OCI-LY3 (cell line): ENCODE measurements around the gene PARD3.

ENCODE experiments used
- H2AFZ ChIP-seq: fragments of 200-600, 300-600 bp; shearing (Covaris generic); 2 replicates; pipeline ENCODE4 v1.6.0; 2014; ENCODE audit warnings: antibody characterized with exemption, low read depth, low read length
- H3K27ac ChIP-seq: fragments of 200-600, 300-600 bp; sonication (generic); 2 replicates; pipeline ENCODE4 v1.5.1; 2014; ENCODE audit warnings: mild to moderate bottlenecking, low read length, moderate library complexity, mixed read lengths
- H3K27me3 ChIP-seq: fragments of 200-600, 300-600 bp; sonication (generic); 2 replicates; pipeline ENCODE4 v1.6.1; 2014; ENCODE audit warnings: low read depth, low read length, mixed read lengths
- H3K36me3 ChIP-seq: fragments of 200-600, 300-600 bp; sonication (generic); replicated peaks from 2 replicates; pipeline ENCODE3; 2014; ENCODE audit warnings: low read depth, low read length, mixed read lengths
- H3K4me1 ChIP-seq: fragments of 300-600, 200-600 bp; sonication (generic); 2 replicates; pipeline ENCODE4 v1.6.1; 2014; ENCODE audit warnings: low read length, mixed read lengths
- H3K4me2 ChIP-seq: fragments of 200-600, 300-600 bp; sonication (generic); 2 replicates; pipeline ENCODE4 v1.6.1; 2014; ENCODE audit warnings: low read length, mixed read lengths
- H3K4me3 ChIP-seq: fragments of 300-600, 200-600 bp; sonication (generic); 2 replicates; pipeline ENCODE4 v1.5.1; 2014; ENCODE audit warnings: antibody characterized with exemption, mild to moderate bottlenecking, low read length, moderate library complexity
- H3K79me2 ChIP-seq: fragments of 300-600, 200-600 bp; shearing (Covaris generic); 2 replicates; pipeline ENCODE4 v1.6.1; 2014; ENCODE audit warnings: mild to moderate bottlenecking, low read length, mixed read lengths
- H3K9ac ChIP-seq: fragments of 300-600, 200-600 bp; shearing (Covaris generic); 2 replicates; pipeline ENCODE4 v1.6.0; 2014; ENCODE audit warnings: mild to moderate bottlenecking, low read length, moderate library complexity
- H3K9me3 ChIP-seq: fragments of 200-600, 300-600 bp; shearing (Covaris generic); 2 replicates; pipeline ENCODE4 v1.6.1; 2014; ENCODE audit warnings: low read length, mixed read lengths; ENCODE audit not compliant: insufficient read depth
- H4K20me1 ChIP-seq: fragments of 200-600, 300-600 bp; sonication (generic); 2 replicates; pipeline ENCODE4 v1.6.1; 2016; ENCODE audit warnings: low read length, mixed read lengths; ENCODE audit not compliant: insufficient read depth
- CTCF ChIP-seq: fragments of 200-600, 300-600 bp; sonication (generic); IDR thresholded peaks from 2 replicates; pipeline ENCODE4 v1.5.1; 2014; ENCODE audit warnings: antibody characterized with exemption, low read length, low read depth
- EZH2phosphoT487 ChIP-seq: fragments of 200-600 bp; shearing (Covaris generic); IDR thresholded peaks from 2 replicates; pipeline ENCODE4 v1.6.1; 2018; ENCODE audit warnings: antibody characterized with exemption, mixed run types, low read depth

Gene PARD3

GRCh38 chr10:34618611-34619010 is 196.5 kb downstream of the PARD3 start:
- H4K20me1 ChIP-seq: no peaks in the 10 kb centered on the region
- no peak overlapping the region for H3K4me2 ChIP-seq
- H3K36me3 ChIP-seq: no peaks in the 10 kb centered on the region
- TF ChIP-seq EZH2phosphoT487 (no peak), CTCF (no peak)
- no peaks in the 10 kb centered on the region for H3K9me3 ChIP-seq
- H3K27me3 ChIP-seq: no peaks in the 10 kb centered on the region
- H3K4me3 ChIP-seq: no peak overlapping the region
- H3K79me2 ChIP-seq: no peaks in the 10 kb centered on the region
- H2AFZ ChIP-seq: no peak overlapping the region
- no peaks in the 10 kb centered on the region for H3K4me1 ChIP-seq
- no peak overlapping the region for H3K9ac ChIP-seq
- no peak overlapping the region for H3K27ac ChIP-seq

- H3K4me2 ChIP-seq: no peak overlapping the region
- H3K9me3 ChIP-seq: no peaks in the 10 kb centered on the region
- no peak overlapping the region for H2AFZ ChIP-seq
- H3K36me3 ChIP-seq: no peaks in the 10 kb centered on the region
- H3K4me3 ChIP-seq: no peak overlapping the region
- no peaks in the 10 kb centered on the region for H4K20me1 ChIP-seq
- no peaks in the 10 kb centered on the region for H3K27me3 ChIP-seq
- no peak overlapping the region for H3K27ac ChIP-seq
- no peak for TF ChIP-seq CTCF
- no peaks in the 10 kb centered on the region for H3K4me1 ChIP-seq
- H3K79me2 ChIP-seq: no peaks in the 10 kb centered on the region
- no peak overlapping the region for H3K9ac ChIP-seq
These were observed 199.3 kb downstream of the PARD3 start for GRCh38 chr10:34615770-34616169.

GRCh38 chr10:34613491-34613890 is 201.6 kb downstream of the PARD3 start:
- Histone ChIP-seq H3K4me2 (no peak overlapping the region), H2AFZ (no peak overlapping the region), H3K79me2 (no peaks in the 10 kb centered on the region), H3K36me3 (no peaks in the 10 kb centered on the region), H3K9ac (no peak overlapping the region), H3K4me3 (no peak overlapping the region), H3K27me3 (no peaks in the 10 kb centered on the region), H3K4me1 (no peaks in the 10 kb centered on the region), H4K20me1 (no peaks in the 10 kb centered on the region), H3K27ac (no peak overlapping the region), H3K9me3 (no peaks in the 10 kb centered on the region)
- no peak for TF ChIP-seq EZH2phosphoT487
- no peak for TF ChIP-seq CTCF

- Histone ChIP-seq H3K27me3 (no peaks in the 10 kb centered on the region), H3K4me3 (no peak overlapping the region), H3K36me3 (no peaks in the 10 kb centered on the region), H3K4me1 (no peaks in the 10 kb centered on the region), H3K27ac (no peak overlapping the region), H3K9ac (no peak overlapping the region), H4K20me1 (no peaks in the 10 kb centered on the region), H3K4me2 (no peak overlapping the region), H3K79me2 (no peaks in the 10 kb centered on the region), H3K9me3 (no peaks in the 10 kb centered on the region), H2AFZ (no peak overlapping the region)
- no peak for TF ChIP-seq CTCF
These were observed 202.2 kb downstream of the PARD3 start for GRCh38 chr10:34612938-34613337.
